HCT116 (cell line): ENCODE results near the gene ERC2. TPM values are rescaled to one million over a fixed set of nuclear protein-coding genes. Genes with fewer than 3 reads are reported as not detected.

Source experiments
- ATAC-seq: fragments of 200-7000 bp; cut with Tn5 transposase; 2 replicates; pipeline ENCODE4 v1.9.1; 2020; ENCODE audit warnings: mild to moderate bottlenecking, moderate library complexity
- BruUV-seq: library from RNA; stranded (reverse); fragments of 400-500 nt; replicated peaks from 2 replicates; lab custom pipeline; 2021; lab: Mats Ljungman, UMichigan
- CTCF ChIA-PET: fragments of 300-600 bp; sonication (Branson Sonifier 250); formaldehyde crosslinking; loops from one replicate; lab custom pipeline; 2021; ENCODE audit warnings: antibody characterized with exemption; lab: Charles Lee
- POLR2A ChIA-PET: fragments of 300-600, 350-600 bp; sonication (Branson Sonifier 250); formaldehyde crosslinking; loops from one replicate; lab custom pipeline; 2021; ENCODE audit warnings: antibody characterized with exemption; lab: Charles Lee
- RAD21 ChIA-PET, 2 experiments: fragments of 300-600 bp; sonication (Branson Sonifier 250); formaldehyde crosslinking; loops; one replicate each; lab custom pipeline; 2023; ENCODE audit warnings: low total read pairs in 2 of 2; ENCODE audit not compliant: uncharacterized antibody in 2 of 2, unreplicated experiment in 2 of 2, low non-redundant PET in 1 of 2; lab: Charles Lee
- DNase-seq: peaks from one replicate; pipeline ENCODE4 v3.0.0-alpha.2; 2010; ENCODE audit warnings: low read depth, low spot score
- H2AFZ ChIP-seq: fragments of 200-600 bp; shearing (Covaris generic), sonication (generic); 2 replicates; pipeline ENCODE4 v1.6.1; 2017; ENCODE audit warnings: low read depth, mixed run types, mixed read lengths, antibody characterized with exemption, low read length; ENCODE audit not compliant: poor library complexity, severe bottlenecking
- H3K27ac ChIP-seq: 2 replicates; pipeline ENCODE4 v1.5.1; 2012; ENCODE audit warnings: low read depth, low read length
- H3K27me3 ChIP-seq: fragments of 200-600 bp; sonication (generic); 2 replicates; pipeline ENCODE4 v1.6.1; 2016; ENCODE audit warnings: mixed run types, low read length, mixed read lengths; ENCODE audit not compliant: insufficient read depth
- H3K36me3 ChIP-seq, 2 experiments: fragments of 200-500 bp in 1 of 2; fragments of 200-600 bp in 1 of 2; sonication (Bioruptor generic) in 1 of 2; sonication (generic) in 1 of 2; 2 replicates each; pipeline versions ENCODE4 v1.5.1 to v1.6.1; 2014 to 2016; ENCODE audit warnings: low read length in 2 of 2, inconsistent platforms in 1 of 2, mixed read lengths in 1 of 2, mixed run types in 1 of 2; ENCODE audit not compliant: insufficient read depth in 2 of 2, control insufficient read depth in 1 of 2
- H3K4me1 ChIP-seq, 2 experiments: fragments of 200-600 bp in 1 of 2; sonication (generic) in 1 of 2; 2 replicates each; pipeline versions ENCODE4 v1.5.1 to v1.6.1; 2012 to 2017; ENCODE audit warnings: low read length in 2 of 2, inconsistent platforms in 1 of 2, mild to moderate bottlenecking in 1 of 2, mixed read lengths in 1 of 2, mixed run types in 1 of 2, moderate library complexity in 1 of 2; ENCODE audit not compliant: insufficient read depth in 2 of 2, control insufficient read depth in 1 of 2
- H3K4me2 ChIP-seq: fragments of 200-600 bp; sonication (generic); 2 replicates; pipeline ENCODE4 v1.6.1; 2017; ENCODE audit warnings: mixed run types, low read length, mixed read lengths
- H3K4me3 ChIP-seq, 2 experiments: fragments of 200-600 bp in 1 of 2; sonication (generic) in 1 of 2; replicated peaks in 1 of 2; 2 replicates each; pipeline ENCODE4 v1.5.1; 2011 to 2016; ENCODE audit warnings: low read length in 2 of 2, control low read depth in 1 of 2, low read depth in 1 of 2, mild to moderate bottlenecking in 1 of 2, mixed read lengths in 1 of 2, mixed run types in 1 of 2
- H3K79me2 ChIP-seq: fragments of 200-600 bp; sonication (generic); 2 replicates; pipeline ENCODE4 v1.6.1; 2017; ENCODE audit warnings: mild to moderate bottlenecking, mixed run types, low read length, moderate library complexity, mixed read lengths; ENCODE audit not compliant: insufficient read depth
- H3K9ac ChIP-seq: fragments of 200-600 bp; sonication (generic); 2 replicates; pipeline ENCODE4 v1.6.1; 2016; ENCODE audit warnings: low read length, mixed read lengths
- H3K9me2 ChIP-seq: fragments of 200-600 bp; sonication (generic), shearing (Covaris generic); 2 replicates; pipeline ENCODE4 v1.6.1; 2017; ENCODE audit warnings: mixed run types, mild to moderate bottlenecking, moderate library complexity; ENCODE audit not compliant: insufficient read depth
- H3K9me3 ChIP-seq, 2 experiments: fragments of 200-500 bp in 1 of 2; fragments of 200-600 bp in 1 of 2; sonication (Bioruptor generic) in 1 of 2; sonication (generic) in 1 of 2; 2 replicates each; pipeline ENCODE4 v1.6.1; 2014 to 2017; ENCODE audit warnings: low read length in 2 of 2, mixed read lengths in 2 of 2, inconsistent platforms in 1 of 2, low read depth in 1 of 2, mild to moderate bottlenecking in 1 of 2, mixed run types in 1 of 2, moderate library complexity in 1 of 2; ENCODE audit not compliant: control insufficient read depth in 1 of 2, insufficient read depth in 1 of 2
- H4K20me1 ChIP-seq: fragments of 200-600 bp; sonication (generic), shearing (Covaris generic); 2 replicates; pipeline ENCODE4 v1.6.1; 2017; ENCODE audit warnings: mixed run types, mild to moderate bottlenecking, moderate library complexity; ENCODE audit not compliant: insufficient read depth
- EGR1 ChIP-seq: IDR thresholded peaks from 2 replicates; pipeline ENCODE4 v1.6.1; 2012; ENCODE audit warnings: low read depth
- ELF1 ChIP-seq: IDR thresholded peaks from 2 replicates; pipeline ENCODE4 v1.6.1; 2012; ENCODE audit warnings: low read depth, borderline replicate concordance
- EZH2phosphoT487 ChIP-seq: fragments of 200-600 bp; IDR thresholded peaks from 2 replicates; pipeline ENCODE4 v1.6.1; 2018; ENCODE audit warnings: antibody characterized with exemption, borderline replicate concordance
- TCF7L2 ChIP-seq: IDR thresholded peaks from 2 replicates; pipeline ENCODE4 v1.7.0; 2011; ENCODE audit warnings: borderline replicate concordance, inconsistent platforms; ENCODE audit not compliant: insufficient read depth, insufficient read length; ENCODE audit errors: extremely low read depth
- intact Hi-C: fragments of 100-400 bp; cut with micrococcal nuclease; formaldehyde crosslinking; loops from 2 replicates; pipeline ENCODE4 v1.10.0; 2022
- total RNA-seq: library from RNA; stranded (reverse); gene quantifications from one replicate; pipeline ENCODE4 v1.2.1, GENCODE V29; 2021; ENCODE audit not compliant: unreplicated experiment
- TF ChIP-seq, protein P1 (sequence below): IDR thresholded peaks from 2 replicates; pipeline ENCODE4 v1.6.1; 2012; ENCODE audit warnings: low read depth

The ERC2 gene
- total RNA-seq, 1 experiment from 2014 or later, result not detected

DNA sequence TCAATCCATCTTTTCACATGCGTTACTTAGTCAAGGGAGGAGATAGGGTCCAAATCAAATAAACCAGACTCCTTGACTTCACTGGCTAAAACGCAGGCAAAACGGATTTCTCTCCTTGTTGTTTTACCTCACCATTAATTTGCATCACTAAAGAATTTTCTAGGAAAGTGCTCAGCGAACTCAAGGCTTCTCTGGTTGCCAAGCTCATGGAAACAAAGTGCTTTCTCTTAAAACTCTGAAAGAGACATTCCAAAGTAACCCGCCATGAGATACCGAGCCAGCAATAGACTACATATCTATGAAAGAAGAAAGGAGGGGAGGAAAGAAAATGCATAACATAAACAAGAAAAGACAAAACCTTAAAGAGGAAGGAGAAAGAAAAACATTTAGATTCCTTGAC, 769.4 kb downstream of the ERC2 start:
- Histone ChIP-seq H3K27me3 (no peaks in the 10 kb centered on the region), H3K4me1 (no peaks in the 10 kb centered on the region), H3K9me3 (peaks cover 0 to 6% of the 10 kb centered on the region in 2 experiments; a peak in 1 of 4 replicates), H3K27ac (no peak overlapping the region), H3K9ac (no peak overlapping the region), H4K20me1 (no peaks in the 10 kb centered on the region), H3K4me3 (no peak overlapping the region), H3K9me2 (no peaks in the 10 kb centered on the region), H3K4me2 (no peak overlapping the region), H3K36me3 (no peaks in the 10 kb centered on the region), H3K79me2 (no peaks in the 10 kb centered on the region), H2AFZ (no peak overlapping the region)
- DNase-seq, result no peak
- no TSS peak for BruUV-seq
- ATAC-seq, result no peak
- intact Hi-C loops, result no loop called here
- ChIA-PET CTCF (no interaction called here), POLR2A (no interaction called here), RAD21 (no interaction called here)
- TF ChIP-seq EGR1 (no peak), EZH2phosphoT487 (no peak), TCF7L2 (no peak), ELF1 (no peak)
- TF ChIP-seq, protein P1, sequence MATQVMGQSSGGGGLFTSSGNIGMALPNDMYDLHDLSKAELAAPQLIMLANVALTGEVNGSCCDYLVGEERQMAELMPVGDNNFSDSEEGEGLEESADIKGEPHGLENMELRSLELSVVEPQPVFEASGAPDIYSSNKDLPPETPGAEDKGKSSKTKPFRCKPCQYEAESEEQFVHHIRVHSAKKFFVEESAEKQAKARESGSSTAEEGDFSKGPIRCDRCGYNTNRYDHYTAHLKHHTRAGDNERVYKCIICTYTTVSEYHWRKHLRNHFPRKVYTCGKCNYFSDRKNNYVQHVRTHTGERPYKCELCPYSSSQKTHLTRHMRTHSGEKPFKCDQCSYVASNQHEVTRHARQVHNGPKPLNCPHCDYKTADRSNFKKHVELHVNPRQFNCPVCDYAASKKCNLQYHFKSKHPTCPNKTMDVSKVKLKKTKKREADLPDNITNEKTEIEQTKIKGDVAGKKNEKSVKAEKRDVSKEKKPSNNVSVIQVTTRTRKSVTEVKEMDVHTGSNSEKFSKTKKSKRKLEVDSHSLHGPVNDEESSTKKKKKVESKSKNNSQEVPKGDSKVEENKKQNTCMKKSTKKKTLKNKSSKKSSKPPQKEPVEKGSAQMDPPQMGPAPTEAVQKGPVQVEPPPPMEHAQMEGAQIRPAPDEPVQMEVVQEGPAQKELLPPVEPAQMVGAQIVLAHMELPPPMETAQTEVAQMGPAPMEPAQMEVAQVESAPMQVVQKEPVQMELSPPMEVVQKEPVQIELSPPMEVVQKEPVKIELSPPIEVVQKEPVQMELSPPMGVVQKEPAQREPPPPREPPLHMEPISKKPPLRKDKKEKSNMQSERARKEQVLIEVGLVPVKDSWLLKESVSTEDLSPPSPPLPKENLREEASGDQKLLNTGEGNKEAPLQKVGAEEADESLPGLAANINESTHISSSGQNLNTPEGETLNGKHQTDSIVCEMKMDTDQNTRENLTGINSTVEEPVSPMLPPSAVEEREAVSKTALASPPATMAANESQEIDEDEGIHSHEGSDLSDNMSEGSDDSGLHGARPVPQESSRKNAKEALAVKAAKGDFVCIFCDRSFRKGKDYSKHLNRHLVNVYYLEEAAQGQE, result no peak
